Left lobe of liver (tissue), 2 donors: ENCODE results near the gene CELF2. TPM values are rescaled to one million over a fixed set of nuclear protein-coding genes. Genes with fewer than 3 reads are reported as not detected.

Experiments
- ATAC-seq: fragments of 200-7000 bp; cut with Tn5 transposase; one replicate; pipeline ENCODE4 v1.9.1; 2020; ENCODE audit warnings: mild to moderate bottlenecking, moderate library complexity
- DNase-seq: peaks from one replicate; pipeline ENCODE4 v3.0.0-alpha.2; 2020; ENCODE audit warnings: low spot score
- total RNA-seq: library from RNA; stranded (reverse); gene quantifications from one replicate; pipeline ENCODE4 v1.2.1, GENCODE V29; 2021
- donor health status: DM: no; HTN: no; CAD: no; lungs with moderate emphysema.
- donor health status: DM: no; HTN: yes; CAD: no.

CELF2 gene
- total RNA-seq, 1 donor from 2014 or later: 2.6 TPM

GRCh38 chr10:11150879-11151415 is 133.3 kb downstream of the CELF2 start:
- ATAC-seq (no peak), DNase-seq (no peak)

- no peak for DNase-seq
- ATAC-seq: no peak
These were observed 135.1 kb downstream of the CELF2 start for GRCh38 chr10:11152801-11153200.

- ATAC-seq (no peak), DNase-seq (no peak)
These were observed 135.6 kb downstream of the CELF2 start for GRCh38 chr10:11153245-11153644.

DNA sequence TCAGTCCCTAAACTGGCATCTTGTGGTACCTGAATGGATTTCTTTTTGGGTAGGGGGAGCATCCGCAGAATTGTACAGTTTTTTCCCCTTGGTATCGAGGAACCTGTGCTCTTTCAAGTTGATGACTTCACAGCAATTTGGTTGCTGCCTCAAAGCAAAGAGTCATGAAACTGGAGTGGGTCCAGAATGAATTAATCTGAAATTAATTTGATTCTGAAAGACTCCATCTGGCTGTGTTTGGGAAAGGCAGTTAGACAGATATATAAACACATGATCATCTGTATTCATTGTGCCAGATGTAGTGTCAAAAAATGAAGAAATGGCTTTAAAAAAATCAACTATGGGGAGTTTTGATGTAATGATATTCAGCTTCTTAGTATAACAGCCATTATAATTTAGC is 136.1 kb downstream of the CELF2 start:
- ATAC-seq (no peak), DNase-seq (no peak)

- no peak for ATAC-seq
- no peak for DNase-seq
These were observed 136.7 kb downstream of the CELF2 start for GRCh38 chr10:11154333-11154732.

- ATAC-seq: no peak
- DNase-seq: no peak
These were observed 137.3 kb downstream of the CELF2 start for GRCh38 chr10:11154849-11155498.

GRCh38 chr10:11156480-11156879 is 138.8 kb downstream of the CELF2 start:
- no peak for ATAC-seq

DNA sequence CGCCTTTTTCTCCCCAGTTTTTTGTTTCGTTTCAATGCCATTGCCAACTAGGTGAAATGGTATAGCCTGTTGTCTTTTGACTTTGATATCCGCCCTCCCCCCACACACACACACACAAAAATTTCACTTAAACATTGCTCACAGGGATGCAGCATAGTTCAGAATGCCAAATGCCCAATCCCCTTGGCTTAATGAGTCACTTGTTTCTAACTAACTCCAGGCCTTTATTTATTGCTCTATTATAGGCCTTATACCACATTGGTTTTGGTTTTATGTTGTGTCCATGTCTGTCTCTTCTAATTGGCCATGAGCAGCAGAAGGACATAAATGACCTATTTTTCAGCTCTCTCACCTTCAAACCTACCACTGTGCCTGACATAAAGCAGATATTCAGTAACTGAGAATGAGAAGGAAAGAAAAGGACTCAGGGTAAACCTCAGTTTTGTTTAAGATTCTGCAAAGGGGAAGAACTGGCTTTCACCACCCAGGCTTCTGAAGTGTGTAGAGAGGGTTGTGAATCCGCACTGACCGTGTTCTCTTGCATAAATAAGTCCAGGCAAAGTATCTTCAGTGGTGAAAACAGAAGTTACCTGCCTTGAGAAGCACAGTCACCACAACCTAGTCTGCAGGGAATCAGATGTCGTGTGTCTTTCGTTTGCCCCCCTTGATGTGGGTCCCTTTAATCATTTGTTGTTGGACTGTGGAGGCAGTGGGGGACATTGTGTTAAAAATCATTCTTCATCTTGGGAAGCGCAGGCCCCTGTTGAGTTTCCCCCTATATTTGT is 139.8 kb downstream of the CELF2 start:
- ATAC-seq (no peak), DNase-seq (no peak)

More at GRCh38 chr10:11156480-11156879, 138.8 kb downstream of the CELF2 start:
- no peak for DNase-seq

DNA sequence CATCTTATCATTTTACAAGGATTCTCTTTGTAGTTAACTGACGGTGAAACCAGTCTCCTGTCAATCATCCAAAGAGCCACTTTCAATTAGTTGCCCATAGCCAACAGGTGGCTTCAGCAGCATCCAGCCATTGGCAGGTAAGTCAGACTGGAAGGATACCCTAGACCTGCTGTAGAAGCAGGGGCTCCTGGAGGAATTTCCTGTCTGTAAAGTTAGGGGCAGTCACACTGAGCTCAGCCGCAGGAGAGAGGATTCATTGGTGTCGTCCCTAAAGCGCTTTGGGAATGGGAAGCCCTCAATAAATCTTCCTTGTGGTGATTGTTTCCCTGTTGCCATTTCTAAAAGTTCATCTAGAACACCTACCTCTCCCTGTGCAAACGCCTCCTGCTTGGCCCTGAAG is 140.4 kb downstream of the CELF2 start:
- ATAC-seq: no peak
- no peak for DNase-seq

DNA sequence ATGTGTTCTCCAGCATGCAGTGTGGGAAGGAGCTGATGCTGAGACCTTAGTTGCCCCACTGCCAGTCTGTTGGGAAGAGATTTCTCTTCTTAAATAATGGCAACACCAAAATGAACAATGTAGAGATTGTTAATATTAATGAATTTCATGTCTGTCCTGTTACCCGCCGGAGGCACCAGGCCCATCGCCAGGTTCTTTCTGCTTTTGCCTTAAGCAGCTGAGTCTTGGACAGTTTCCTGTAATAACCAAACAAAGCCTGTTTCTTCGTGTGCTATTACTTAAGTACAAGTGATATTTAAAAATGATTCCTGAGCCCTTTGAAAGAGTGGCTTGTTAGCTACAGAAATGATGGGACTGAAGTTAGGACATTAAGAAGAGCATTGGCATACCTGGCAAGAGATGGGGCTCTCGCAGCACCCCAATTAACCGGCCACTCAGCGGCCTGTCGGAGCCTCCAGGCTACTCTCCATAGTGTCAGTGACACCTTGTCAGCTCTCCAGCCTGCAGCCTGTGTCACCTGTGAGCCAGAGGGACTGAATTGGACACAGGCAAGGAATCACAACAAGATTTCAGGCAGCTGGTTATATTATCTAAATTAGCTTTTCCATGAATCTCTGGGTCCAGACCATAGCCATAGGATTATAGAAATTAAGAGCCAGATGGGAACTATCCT is 142.0 kb downstream of the CELF2 start:
- DNase-seq (no peak), ATAC-seq (no peak)

DNA sequence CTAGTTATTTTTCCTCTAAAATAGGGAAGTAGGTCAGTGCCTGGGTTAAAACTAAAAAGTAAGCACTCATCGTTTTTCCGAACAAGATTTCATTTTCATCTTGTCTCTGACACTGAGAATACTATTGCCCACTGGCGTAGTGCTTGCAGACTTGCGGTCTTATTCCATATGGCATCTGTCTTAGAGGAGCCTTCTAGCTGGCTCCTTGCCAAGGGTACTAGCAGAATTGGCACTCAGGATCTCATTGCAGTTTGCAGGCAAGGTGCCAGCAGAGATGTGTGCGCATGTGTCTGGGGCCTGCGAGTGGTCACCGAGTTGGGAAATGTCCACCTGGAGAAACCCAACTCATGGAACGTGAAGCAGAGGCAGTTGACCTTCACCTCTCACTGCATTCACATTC is 143.4 kb downstream of the CELF2 start:
- no peak for ATAC-seq
- DNase-seq: no peak

GRCh38 chr10:11161910-11162309 is 144.2 kb downstream of the CELF2 start:
- ATAC-seq: no peak
- DNase-seq: no peak

DNA sequence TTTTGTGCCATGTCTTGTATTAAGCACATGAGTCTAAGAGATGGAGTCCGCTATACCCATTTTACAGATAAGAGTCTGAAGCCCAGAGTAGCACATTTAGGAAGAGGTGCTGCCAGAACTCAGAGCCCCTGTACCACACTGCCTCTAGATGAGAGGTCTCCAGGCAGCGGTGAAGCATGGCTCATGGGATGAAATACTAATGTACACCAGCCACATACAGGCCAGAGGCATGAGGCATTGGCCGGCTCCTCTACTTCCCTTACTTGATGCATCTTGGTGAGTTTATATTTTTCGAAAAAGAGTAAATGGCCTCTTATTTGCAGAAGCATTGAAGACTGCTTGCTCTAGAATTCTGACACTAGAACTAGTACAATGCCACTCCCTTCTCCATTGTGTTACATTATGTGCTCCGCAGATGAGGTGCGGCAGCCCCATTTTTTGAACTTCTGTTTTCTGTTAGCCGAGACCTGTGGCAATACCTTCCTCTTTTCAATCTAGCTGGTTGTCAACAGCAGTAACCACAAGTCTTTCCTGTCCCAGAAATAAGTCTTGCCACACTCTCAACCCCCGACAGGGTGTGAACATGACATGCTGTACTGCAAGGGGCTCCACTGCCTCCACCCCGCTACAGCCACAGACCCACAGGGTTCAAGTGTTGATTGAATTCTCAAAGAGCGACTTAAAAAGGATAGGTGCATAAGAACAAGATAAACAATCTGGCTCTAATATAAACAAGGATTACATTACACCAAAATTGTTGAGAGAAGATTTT is 145.3 kb downstream of the CELF2 start:
- ATAC-seq (peak; percentile 51), DNase-seq (peak; percentile 59)

GRCh38 chr10:11163780-11164550 is 146.3 kb downstream of the CELF2 start:
- ATAC-seq (no peak), DNase-seq (no peak)

DNA sequence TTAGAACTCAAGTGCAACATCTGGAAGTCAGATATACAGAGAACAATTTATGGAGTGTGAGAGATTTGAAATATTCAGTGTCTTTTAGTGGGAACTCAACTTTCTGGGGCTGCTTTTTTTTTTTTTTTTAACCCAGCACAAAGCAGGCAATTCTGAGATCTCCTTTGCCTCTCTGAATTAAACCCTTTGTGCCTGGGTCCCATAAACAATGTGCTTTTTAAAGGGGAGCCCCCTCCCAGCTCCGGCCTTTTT is 146.8 kb downstream of the CELF2 start:
- ATAC-seq: no peak
- no peak for DNase-seq

DNA sequence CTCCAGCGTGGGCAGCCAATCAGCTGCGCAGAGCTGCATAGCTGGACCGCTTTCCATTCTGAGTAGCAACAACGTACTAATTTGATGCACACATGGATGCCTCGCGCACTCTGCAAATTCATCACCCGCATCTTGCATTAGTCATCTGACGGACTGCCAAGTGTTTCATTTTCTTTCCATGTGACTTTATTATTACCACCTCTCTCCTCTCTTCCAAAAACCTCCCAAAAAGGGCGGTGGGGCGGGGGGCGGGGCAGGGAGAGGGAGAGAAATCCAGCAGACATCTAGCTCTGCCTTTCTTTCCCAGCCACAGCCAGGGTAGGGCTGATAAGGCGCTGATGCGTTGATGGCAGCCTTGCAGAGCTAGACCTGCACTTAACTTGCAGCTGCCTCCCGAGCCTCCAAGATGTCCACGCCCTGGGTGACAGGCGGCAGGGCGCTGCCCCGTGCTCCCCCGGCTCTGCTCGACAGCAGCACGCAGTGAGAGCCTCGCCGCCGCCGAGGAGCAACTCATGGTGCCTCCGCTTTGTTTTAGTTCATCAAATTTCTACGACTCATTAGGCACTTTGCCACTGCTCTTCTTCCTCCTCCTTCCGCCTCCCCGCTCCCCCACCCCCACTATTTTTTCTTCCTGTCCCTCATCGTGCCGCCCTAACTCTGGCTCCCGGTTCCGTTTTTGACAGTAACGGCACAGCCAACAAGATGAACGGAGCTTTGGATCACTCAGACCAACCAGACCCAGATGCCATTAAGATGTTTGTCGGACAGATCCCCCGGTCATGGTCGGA is 147.3 kb downstream of the CELF2 start:
- peak; percentile 35 for ATAC-seq
- DNase-seq: no peak

GRCh38 chr10:11165591-11166543 is 148.2 kb downstream of the CELF2 start:
- peak; percentile 54 for ATAC-seq
- DNase-seq: no peak

GRCh38 chr10:11166550-11166949 is 148.9 kb downstream of the CELF2 start:
- DNase-seq (no peak), ATAC-seq (no peak)
